ENCODE results near the gene CFAP20DC. TPM values are rescaled to one million over a fixed set of nuclear protein-coding genes. Genes with fewer than 3 reads are reported as not detected.
"Not testable (repeated sequence)": the region's sequence is repeated elsewhere in the genome, so short reads cannot be mapped to it uniquely, and the experiment has no call there.

Gene CFAP20DC
- total and polyA plus RNA-seq, 7 donors, result 0.03 TPM; not detected in 4

GRCh38 chr3:59064276-59064675 is 14.5 kb upstream of the CFAP20DC start:
- 88 to 98% (median 93%) methylated on average over 2 of the region's 2 CpGs for WGBS, 3 donors
- H3K4me3 ChIP-seq, result no peak overlapping the region
- H3K4me1 ChIP-seq, result no peaks in the 10 kb centered on the region
- ATAC-seq (no peak), DNase-seq (no peak)
- TF ChIP-seq CTCF (IDR thresholded peaks at IDR 0.05), result no peak
- no peaks in the 10 kb centered on the region for H3K36me3 ChIP-seq (ENCODE audit: insufficient read depth in 1 of 2, low read depth in 1 of 2)
- no peak overlapping the region for H3K27ac ChIP-seq
- no peaks in the 10 kb centered on the region for H3K27me3 ChIP-seq (ENCODE audit: insufficient read depth in 3 of 3, low read length in 2 of 3)
- no peaks in the 10 kb centered on the region for H3K9me3 ChIP-seq
- intact Hi-C loops (cut with DNase I), result no loop called here

GRCh38 chr3:59056706-59057105 is 6.9 kb upstream of the CFAP20DC start:
- no peak for TF ChIP-seq CTCF (IDR thresholded peaks at IDR 0.05)
- intact Hi-C loops (cut with DNase I), result loop anchor here in 1 of 2 donors (10.0 kb wide), 1 partner anchor 412 kb away; no protein-coding TSS in a partner anchor
- no peak for ATAC-seq

GRCh38 chr3:59052803-59053411 is 3.1 kb upstream of the CFAP20DC start:
- ATAC-seq (no peak), DNase-seq (no peak)
- WGBS, 3 donors, result 74 to 80% (median 75%) methylated on average over 2 of the region's 2 CpGs
- H3K36me3 ChIP-seq (ENCODE audit: insufficient read depth in 1 of 2, low read depth in 1 of 2), result no peaks in the 10 kb centered on the region
- no peaks in the 10 kb centered on the region for H3K4me1 ChIP-seq
- no peaks in the 10 kb centered on the region for H3K9me3 ChIP-seq
- intact Hi-C loops (cut with DNase I), result loop anchor here in 1 of 2 donors (10.0 kb wide), 1 partner anchor 408 kb away; no protein-coding TSS in a partner anchor
- H3K27ac ChIP-seq, result no peak overlapping the region
- H3K27me3 ChIP-seq (ENCODE audit: insufficient read depth in 3 of 3, low read length in 2 of 3), result peaks cover 0 to 2% (median 0%) of the 10 kb centered on the region in 3 donors
- peak; percentile 20 for TF ChIP-seq CTCF (IDR thresholded peaks at IDR 0.05)
- H3K4me3 ChIP-seq, result no peak overlapping the region

More at GRCh38 chr3:59056706-59057105, 6.9 kb upstream of the CFAP20DC start:
- Histone ChIP-seq H3K4me3 (no peak overlapping the region), H3K27ac (no peak overlapping the region), H3K27me3 (ENCODE audit: insufficient read depth in 3 of 3, low read length in 2 of 3) (no peaks in the 10 kb centered on the region), H3K9me3 (no peaks in the 10 kb centered on the region), H3K4me1 (no peaks in the 10 kb centered on the region), H3K36me3 (ENCODE audit: insufficient read depth in 1 of 2, low read depth in 1 of 2) (no peaks in the 10 kb centered on the region)
- DNase-seq, result no peak
- WGBS, 3 donors, result 71 to 83% (median 77%) methylated on average over 2 of the region's 2 CpGs

GRCh38 chr3:59050811-59051414 is 1.1 kb upstream of the CFAP20DC start:
- intact Hi-C loops (cut with DNase I), result loop anchor here in 1 of 2 donors (10.0 kb wide), 1 partner anchor 406 kb away; no protein-coding TSS in a partner anchor
- whole genome bisulfite sequencing, 3 donors, result 95 to 98% (median 98%) methylated on average over 32 to 36 of the region's 36 CpGs

GRCh38 chr3:59046839-59047238 is 3.0 kb downstream of the CFAP20DC start:
- H3K36me3 ChIP-seq (ENCODE audit: insufficient read depth in 1 of 2, low read depth in 1 of 2), result no peaks in the 10 kb centered on the region
- H3K27me3 ChIP-seq (ENCODE audit: insufficient read depth in 3 of 3, low read length in 2 of 3), result peaks cover 0 to 2% (median 0%) of the 10 kb centered on the region in 3 donors
- DNase-seq (no peak), ATAC-seq (no peak)
- intact Hi-C loops (cut with DNase I), result no loop called here
- WGBS, 3 donors, result 74 to 89% (median 75%) methylated on average over 2 of the region's 2 CpGs
- H3K4me1 ChIP-seq, result no peaks in the 10 kb centered on the region
- H3K4me3 ChIP-seq, result no peak overlapping the region
- no peak overlapping the region for H3K27ac ChIP-seq
- TF ChIP-seq CTCF (IDR thresholded peaks at IDR 0.05), result no peak
- H3K9me3 ChIP-seq, result no peaks in the 10 kb centered on the region

More at GRCh38 chr3:59050811-59051414, 1.1 kb upstream of the CFAP20DC start:
- not testable (repeated sequence) for H3K4me1 ChIP-seq; H3K27ac ChIP-seq; H3K9me3 ChIP-seq; DNase-seq; H3K36me3 ChIP-seq (ENCODE audit: insufficient read depth in 1 of 2, low read depth in 1 of 2); ATAC-seq; H3K27me3 ChIP-seq (ENCODE audit: insufficient read depth in 3 of 3, low read length in 2 of 3); H3K4me3 ChIP-seq
